ENCODE data around the gene PDK2. TPM values are rescaled to one million over a fixed set of nuclear protein-coding genes. Genes with fewer than 3 reads are reported as not detected.
A peak's percentile ranks its signal among the peaks of the same experiment; 100 is the strongest.

PDK2 gene
- total and polyA plus RNA-seq, 9 of the 15 experiments (the other 6 are each of a cell fraction or from before 2014, with no cell fraction given), result 0.03 to 2.5 (median 1.4) TPM

GRCh38 chr17:50137042-50137441 is 41.9 kb downstream of the PDK2 start:
- H3K27me3 ChIP-seq (ENCODE audit: control insufficient read depth in 2 of 2, insufficient read depth in 2 of 2, low read length in 2 of 2), result no peaks in the 10 kb centered on the region
- no peak overlapping the region for H3K4me2 ChIP-seq (ENCODE audit: insufficient read depth, low read length)
- no TSS peak for BruUV-seq (replicated peaks)
- H4K20me1 ChIP-seq (replicated peaks; ENCODE audit: control insufficient read depth, insufficient read depth, low read length), result peaks cover 11% of the 10 kb centered on the region
- no peak overlapping the region for H2AFZ ChIP-seq (ENCODE audit: low read depth, low read length)
- no peak overlapping the region for H3K9ac ChIP-seq (ENCODE audit: insufficient read depth in 1 of 2, low read depth in 2 of 2, low read length in 2 of 2)
- no peak for ATAC-seq
- ChIA-PET POLR2A (interaction anchor here (0.6 to 2.1 kb wide), 5 partner anchors 11 to 903 kb away, joined by 3 to 9 read pairs (median 4); no protein-coding TSS in a partner anchor), CTCF (ENCODE audit: low intra/inter-chr PET ratio) (no interaction called here)
- no peak for DNase-seq (ENCODE audit: extremely low read depth in 1 of 4, low spot score in 3 of 4)
- in situ Hi-C loops (cut with MboI) (no loop called here), intact Hi-C loops (cut with micrococcal nuclease) (no loop called here)
- no peak for FAIRE-seq
- peaks cover 74% of the 10 kb centered on the region for H3K36me3 ChIP-seq (ENCODE audit: control insufficient read depth, insufficient read depth, low read length)
- H3K4me3 ChIP-seq, result no peak overlapping the region
- H3K9me3 ChIP-seq (replicated peaks; ENCODE audit: control insufficient read depth, insufficient read depth, low read depth, low read length), result no peaks in the 10 kb centered on the region
- H3K79me2 ChIP-seq (ENCODE audit: control insufficient read depth, insufficient read depth, low read length), result peaks cover 3% of the 10 kb centered on the region; the same call in 1 of the 3 replicates
- H3K27ac ChIP-seq (ENCODE audit: extremely low read depth, low read depth, low read length), result no peak overlapping the region
- 79% methylated on average over 4 of the region's 4 CpGs for WGBS (ENCODE audit: insufficient coverage, low coverage, missing lambda C conversion rate)
- peaks cover 3% of the 10 kb centered on the region for H3K9me1 ChIP-seq (ENCODE audit: control insufficient read depth, insufficient read depth, low read length)
- peaks cover 6 to 28% of the 10 kb centered on the region in 2 experiments; a peak in 4 of 5 replicates for H3K4me1 ChIP-seq (replicated peaks in 1 of 2; ENCODE audit: control insufficient read depth in 2 of 2, insufficient read depth in 2 of 2, low read length in 2 of 2)
- no peak for TF ChIP-seq CREM (IDR thresholded peaks at IDR 0.05; ENCODE audit: low read depth)

GRCh38 chr17:50139185-50139783 is 44.1 kb downstream of the PDK2 start:
- in situ Hi-C loops (cut with MboI), result no loop called here
- H3K27me3 ChIP-seq (ENCODE audit: control insufficient read depth in 2 of 2, insufficient read depth in 2 of 2, low read length in 2 of 2), result no peaks in the 10 kb centered on the region
- FAIRE-seq, result no peak
- H3K27ac ChIP-seq (ENCODE audit: extremely low read depth, low read depth, low read length), result no peak overlapping the region
- intact Hi-C loops (cut with micrococcal nuclease), result no loop called here
- TF ChIP-seq RBFOX2 (IDR thresholded peaks at IDR 0.05; ENCODE audit: low read depth, low read length), result peak; percentile 55
- no peak for TF ChIP-seq ZBTB2 (IDR thresholded peaks at IDR 0.05)
- peak; percentile 33; the same call in 1 of the 2 replicates for TF ChIP-seq ZNF717 (CRISPR knock-in tag; IDR thresholded peaks at IDR 0.05)
- TF ChIP-seq ZNF133 (CRISPR knock-in tag; IDR thresholded peaks at IDR 0.05), result no peak
- peak; percentile 50; the same call in 1 of the 2 replicates for TF ChIP-seq POLR2G (IDR thresholded peaks at IDR 0.05; ENCODE audit: low read depth, low read length)
- H3K9ac ChIP-seq (ENCODE audit: insufficient read depth in 1 of 2, low read depth in 2 of 2, low read length in 2 of 2), result peak overlapping the region in 1 of 2 experiments; percentile 43; a peak in 1 of 4 replicates
- peaks cover 5% of the 10 kb centered on the region for H4K20me1 ChIP-seq (replicated peaks; ENCODE audit: control insufficient read depth, insufficient read depth, low read length)
- peaks cover 20% of the 10 kb centered on the region; the same call in 2 of the 3 replicates for H3K79me2 ChIP-seq (ENCODE audit: control insufficient read depth, insufficient read depth, low read length)
- DNase-seq (ENCODE audit: extremely low read depth in 1 of 4, low spot score in 3 of 4), result no peak
- H3K36me3 ChIP-seq (ENCODE audit: control insufficient read depth, insufficient read depth, low read length), result peaks cover 95% of the 10 kb centered on the region
- no peak overlapping the region for H3K4me2 ChIP-seq (ENCODE audit: insufficient read depth, low read length)
- no peak for ATAC-seq
- WGBS (ENCODE audit: insufficient coverage, low coverage, missing lambda C conversion rate), result 90% methylated on average over 13 of the region's 15 CpGs
- H3K9me3 ChIP-seq (replicated peaks; ENCODE audit: control insufficient read depth, insufficient read depth, low read depth, low read length), result no peaks in the 10 kb centered on the region
- peaks cover 10% of the 10 kb centered on the region for H3K9me1 ChIP-seq (ENCODE audit: control insufficient read depth, insufficient read depth, low read length)
- no peak overlapping the region for H3K4me3 ChIP-seq
- POLR2A ChIA-PET, result interaction anchor here (1.0 to 1.1 kb wide), 2 partner anchors 9 to 15 kb away, joined by 3 to 4 read pairs; partner anchors contain the start of gene SAMD14
- CTCF ChIA-PET (ENCODE audit: low intra/inter-chr PET ratio), result interaction anchor here (1.5 kb wide), 1 partner anchor 59 kb away, joined by 5 read pairs; no protein-coding TSS in a partner anchor
- no peak overlapping the region for H2AFZ ChIP-seq (ENCODE audit: low read depth, low read length)
- peaks cover 6 to 23% of the 10 kb centered on the region in 2 experiments; a peak in 3 of 5 replicates for H3K4me1 ChIP-seq (replicated peaks in 1 of 2; ENCODE audit: control insufficient read depth in 2 of 2, insufficient read depth in 2 of 2, low read length in 2 of 2)
- no TSS peak for BruUV-seq (replicated peaks)

Data from K562 (cell line).